Lower lobe of right lung (tissue), 2 donors: ENCODE results near the gene KRTAP10-6. TPM values are rescaled to one million over a fixed set of nuclear protein-coding genes. Genes with fewer than 3 reads are reported as not detected.

ENCODE experiments used
- ATAC-seq, 2 donors: fragments of 200-7000 bp; cut with Tn5 transposase; one replicate each; pipeline ENCODE4 v1.9.1; 2020 to 2022; ENCODE audit warnings: mild to moderate bottlenecking in 2 of 2, moderate library complexity in 2 of 2
- DNase-seq: peaks from one replicate; pipeline ENCODE4 v3.0.0-alpha.2; 2020
- H3K27ac ChIP-seq: fragments of 200-600 bp; one replicate; pipeline ENCODE4 v1.8.0; 2022
- H3K27me3 ChIP-seq: fragments of 200-600 bp; one replicate; pipeline ENCODE4 v1.8.0; 2022; ENCODE audit warnings: low read depth
- H3K36me3 ChIP-seq: fragments of 200-600 bp; one replicate; pipeline ENCODE4 v1.8.0; 2022; ENCODE audit warnings: mild to moderate bottlenecking
- H3K4me1 ChIP-seq: fragments of 200-600 bp; one replicate; pipeline ENCODE4 v1.8.0; 2022
- H3K4me3 ChIP-seq: fragments of 200-600 bp; one replicate; pipeline ENCODE4 v1.8.0; 2022; ENCODE audit warnings: mild to moderate bottlenecking
- H3K9me3 ChIP-seq: fragments of 200-600 bp; one replicate; pipeline ENCODE4 v1.8.0; 2022
- CTCF ChIP-seq: fragments of 200-600 bp; IDR thresholded peaks from one replicate; pipeline ENCODE4 v1.8.0; 2022; ENCODE audit warnings: antibody characterized with exemption, mild to moderate bottlenecking
- intact Hi-C: fragments of 100-400 bp; cut with DNase I; formaldehyde crosslinking; loops from one replicate; pipeline ENCODE4 v1.11.0; 2022
- total RNA-seq: library from RNA; stranded (reverse); fragmentation: NEBNext Ultra II Directional; extraction: Animal tissue kit (Norgen Biotek cat#: 25700); gene quantifications from one replicate; pipeline ENCODE4 v1.2.1, GENCODE V29; 2021
- donor health status: DM: no; HTN: yes; CAD: no; lungs with severe emphysema.

KRTAP10-6 gene
- total RNA-seq, 1 donor from 2014 or later = not detected

- Histone ChIP-seq H3K27me3 (peaks cover 8% of the 10 kb centered on the region), H3K4me1 (no peaks in the 10 kb centered on the region), H3K4me3 (no peak overlapping the region), H3K36me3 (no peaks in the 10 kb centered on the region), H3K9me3 (peaks cover 4% of the 10 kb centered on the region), H3K27ac (no peak overlapping the region)
- ATAC-seq (no peak), DNase-seq (no peak)
- intact Hi-C loops = no loop called here
- TF ChIP-seq CTCF = no peak
Measured at GRCh38 chr21:44542716-44543115, 49.6 kb downstream of the KRTAP10-6 start.

Other genes starting within 250 kb of the KRTAP10-6 start
- 17.9 TPM for gene TRPM2, start 238.9 kb downstream of the KRTAP10-6 start, total RNA-seq
- 4.0 TPM for gene LRRC3, start 137.0 kb downstream of the KRTAP10-6 start, total RNA-seq
- gene KRTAP10-1, start 52.3 kb downstream of the KRTAP10-6 start, total RNA-seq = not detected
- not detected for gene KRTAP10-2, start 41.0 kb downstream of the KRTAP10-6 start, total RNA-seq
- not detected for gene KRTAP10-3, start 33.7 kb downstream of the KRTAP10-6 start, total RNA-seq
- gene KRTAP10-4, start 18.8 kb downstream of the KRTAP10-6 start, total RNA-seq = not detected
- gene KRTAP10-5, start 11.9 kb downstream of the KRTAP10-6 start, total RNA-seq = not detected
- gene KRTAP10-7, start 8.1 kb upstream of the KRTAP10-6 start, total RNA-seq = not detected
- not detected for gene KRTAP10-8, start 19.6 kb upstream of the KRTAP10-6 start, total RNA-seq
- not detected for gene KRTAP10-9, start 34.6 kb upstream of the KRTAP10-6 start, total RNA-seq
- gene KRTAP10-10, start 44.9 kb upstream of the KRTAP10-6 start, total RNA-seq = not detected
- not detected for gene KRTAP10-11, start 53.9 kb upstream of the KRTAP10-6 start, total RNA-seq
- gene KRTAP12-4, start 62.2 kb upstream of the KRTAP10-6 start, total RNA-seq = not detected
- gene KRTAP12-3, start 65.4 kb upstream of the KRTAP10-6 start, total RNA-seq = not detected
- not detected for gene KRTAP12-2, start 74.4 kb upstream of the KRTAP10-6 start, total RNA-seq
- gene KRTAP12-1, start 89.7 kb upstream of the KRTAP10-6 start, total RNA-seq = not detected
- not detected for gene KRTAP10-12, start 104.7 kb upstream of the KRTAP10-6 start, total RNA-seq
- 0.27 TPM for gene TSPEAR, start 119.1 kb upstream of the KRTAP10-6 start, total RNA-seq
- gene UBE2G2, start 209.3 kb upstream of the KRTAP10-6 start, total RNA-seq = 76.9 TPM
- 88.2 TPM for gene SUMO3, start 225.6 kb upstream of the KRTAP10-6 start, total RNA-seq